Fibroblast of skin of right biceps (primary cell): ENCODE measurements around the gene CLIC4.

Source experiments
- DNase-seq: peaks from one replicate; pipeline ENCODE4 v3.0.0-alpha.2; 2013

Gene CLIC4

DNA sequence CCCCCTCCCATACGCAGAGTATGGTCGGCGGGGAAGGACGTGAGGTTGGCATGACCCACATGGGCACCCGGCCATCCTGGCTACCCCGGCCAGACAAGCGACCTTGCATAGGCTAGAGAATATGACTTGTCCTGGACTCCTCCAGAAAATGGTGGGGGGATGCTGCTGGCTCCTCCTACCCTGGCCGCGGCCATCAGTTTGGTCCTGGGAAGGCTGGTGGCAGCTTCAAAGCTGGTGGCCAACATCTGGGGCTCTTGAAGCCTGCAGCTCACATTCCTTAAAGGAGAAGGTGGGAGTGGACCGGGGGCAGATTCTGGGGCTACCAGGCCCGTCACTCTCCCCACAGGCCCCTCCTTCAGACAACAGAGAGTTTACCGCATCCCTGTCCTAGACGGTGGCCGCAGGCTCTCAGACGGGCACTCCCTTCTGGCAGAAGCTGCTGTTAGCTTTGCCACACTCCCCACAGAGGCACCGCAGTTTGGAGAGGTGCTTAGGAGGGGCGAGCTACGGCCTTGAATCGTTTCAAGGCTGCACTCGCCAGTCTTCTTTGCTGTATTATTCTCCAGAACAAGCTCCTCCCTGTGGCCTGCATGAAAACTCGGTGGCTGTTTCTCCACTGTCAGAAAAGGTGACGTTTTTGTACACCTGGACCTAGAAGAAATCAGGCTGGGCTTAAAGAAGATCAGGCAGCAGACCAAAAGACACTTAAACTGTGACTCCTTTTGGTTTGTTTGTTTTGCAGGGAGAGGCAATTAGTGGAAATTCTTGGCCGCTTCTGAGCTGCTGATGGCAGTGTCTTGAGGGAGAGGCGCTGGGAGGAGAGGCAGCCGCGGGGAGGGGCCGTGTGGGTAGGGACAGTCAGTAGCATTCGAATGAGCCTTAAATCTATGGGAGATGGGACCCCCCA is 116.8 kb downstream of the CLIC4 start:
- peak; percentile 19 for DNase-seq

DNA sequence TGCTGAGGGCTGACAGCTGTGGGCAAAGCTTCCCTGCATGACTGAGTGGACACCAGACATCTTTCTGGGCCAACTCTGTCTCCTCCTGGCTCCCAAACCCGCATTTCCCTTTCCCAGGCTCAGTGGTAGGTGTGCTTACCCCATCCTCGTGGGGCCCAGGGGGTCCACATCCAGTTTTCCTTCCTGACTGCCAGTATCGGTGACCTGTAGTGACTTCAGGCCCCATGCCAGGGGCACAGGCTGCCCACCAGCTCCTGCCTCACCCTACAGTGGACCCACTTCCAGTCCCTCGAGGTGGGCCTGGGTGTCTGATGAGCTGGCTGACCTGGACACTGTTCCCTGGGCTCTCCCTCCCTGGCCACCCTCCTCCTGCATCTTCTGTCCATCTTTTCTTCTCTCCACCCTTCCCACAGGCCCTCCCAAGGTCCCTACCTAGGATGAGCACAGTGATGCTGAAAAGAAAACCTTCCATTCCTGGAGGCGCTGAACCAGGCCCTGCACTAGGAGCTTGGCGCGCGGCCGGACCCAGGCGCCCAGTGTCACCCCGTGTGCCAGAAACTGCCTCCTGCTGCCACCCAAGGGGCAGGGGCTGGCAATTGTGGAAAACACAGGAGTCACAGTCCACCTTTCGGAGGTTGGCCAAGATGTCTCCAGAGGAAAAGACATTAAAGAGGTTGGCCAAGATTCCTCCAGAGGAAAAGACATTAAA is 117.7 kb downstream of the CLIC4 start:
- DNase-seq, result no peak

DNA sequence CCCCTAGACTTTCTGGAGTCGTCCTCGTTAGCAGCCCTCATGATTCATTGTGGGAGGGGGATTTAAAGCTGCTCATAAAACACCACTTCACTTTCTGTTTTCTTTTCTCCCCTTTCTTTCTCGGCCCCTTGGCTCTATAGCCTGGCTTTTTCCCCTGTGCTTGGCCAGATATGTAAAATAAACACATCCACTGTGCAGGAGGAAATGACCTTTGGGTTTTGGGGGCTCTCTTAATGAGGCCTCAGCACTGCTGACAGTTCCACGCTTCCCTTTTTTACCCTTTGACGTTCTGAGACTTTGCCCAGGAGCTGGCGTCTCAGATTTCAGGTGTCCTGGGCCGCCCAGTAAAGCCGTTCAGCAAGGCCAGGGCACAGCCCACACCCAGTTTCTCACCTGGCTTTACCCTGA is 119.1 kb downstream of the CLIC4 start:
- no peak for DNase-seq

DNA sequence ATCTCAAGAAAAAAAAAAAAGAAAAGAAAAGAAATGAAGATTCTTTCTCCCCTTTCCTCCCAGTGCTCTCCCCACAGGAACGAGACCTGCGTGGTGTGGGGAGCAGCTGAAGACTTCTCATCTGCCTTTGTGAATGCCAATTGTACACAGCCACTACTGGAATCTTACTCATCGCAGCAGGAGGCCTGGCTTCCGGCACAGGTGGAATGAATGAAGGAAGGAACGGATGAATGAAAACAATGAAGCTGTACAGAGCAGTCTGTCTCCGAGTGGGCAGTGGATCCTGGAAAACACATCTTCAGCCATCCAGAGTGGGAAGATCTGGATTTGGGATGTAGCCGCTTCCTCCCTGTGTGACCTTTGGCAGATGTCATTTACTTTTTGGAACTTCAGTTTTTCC is 119.9 kb downstream of the CLIC4 start:
- DNase-seq, result no peak

DNA sequence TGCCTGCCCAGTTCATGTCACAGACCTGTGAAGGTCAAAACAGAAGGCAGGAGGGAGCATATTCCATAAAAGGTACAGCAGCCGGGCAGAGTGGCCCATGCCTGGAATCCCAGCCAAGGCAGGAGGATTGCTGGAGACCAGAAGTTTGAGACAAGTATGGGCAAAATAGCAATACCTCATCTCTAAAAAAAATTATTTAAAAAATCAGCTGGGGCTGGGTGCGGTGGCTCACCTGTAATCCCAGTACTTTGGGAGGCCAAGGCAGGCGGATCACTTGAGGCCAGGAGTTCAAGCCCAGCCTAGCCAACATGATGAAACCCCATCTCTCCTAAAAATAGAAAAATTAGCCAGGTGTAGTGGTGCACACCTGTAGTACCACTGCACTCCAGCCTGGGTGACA is 120.3 kb downstream of the CLIC4 start:
- DNase-seq, result no peak

DNA sequence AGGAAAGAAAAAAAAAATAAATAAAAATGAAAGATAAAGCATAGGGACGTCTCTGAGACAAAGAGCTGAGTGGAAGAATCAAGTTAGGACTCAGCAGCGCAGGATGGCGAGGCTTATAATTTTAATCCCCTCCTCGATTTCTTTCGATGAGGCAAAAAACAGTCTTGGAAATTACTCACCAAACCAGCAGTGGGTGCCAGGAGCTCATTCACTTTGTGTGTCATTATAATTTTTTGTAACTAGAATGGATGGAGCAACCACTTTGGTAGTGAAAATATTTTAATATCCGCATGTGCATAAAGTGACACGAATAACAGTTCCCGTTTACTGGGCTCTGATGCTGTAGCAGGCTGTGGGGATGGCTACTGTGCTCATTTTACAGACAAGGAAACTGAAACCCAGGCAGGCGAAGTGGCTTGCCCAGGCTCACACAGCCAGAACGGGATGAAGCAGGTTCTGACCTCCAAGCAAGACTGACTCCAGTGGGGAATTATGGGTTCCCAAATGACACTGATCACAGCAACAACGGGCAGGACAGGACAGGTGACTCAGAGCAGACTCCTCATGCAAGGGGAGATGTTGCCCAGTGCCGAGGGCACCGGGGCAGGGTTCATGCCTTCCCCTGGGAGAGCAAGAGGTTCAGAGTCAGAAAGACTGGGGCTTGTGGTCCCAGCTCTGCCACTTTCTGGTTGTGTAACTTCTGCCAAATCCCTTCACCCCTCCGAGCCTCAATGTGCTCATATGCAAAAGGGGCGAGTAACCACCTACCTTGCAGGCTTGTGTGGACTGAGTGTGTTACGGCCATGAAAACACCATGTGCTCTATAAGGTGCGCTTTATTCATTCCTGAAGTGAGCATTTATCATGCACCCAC is 121.2 kb downstream of the CLIC4 start:
- DNase-seq, result no peak

DNA sequence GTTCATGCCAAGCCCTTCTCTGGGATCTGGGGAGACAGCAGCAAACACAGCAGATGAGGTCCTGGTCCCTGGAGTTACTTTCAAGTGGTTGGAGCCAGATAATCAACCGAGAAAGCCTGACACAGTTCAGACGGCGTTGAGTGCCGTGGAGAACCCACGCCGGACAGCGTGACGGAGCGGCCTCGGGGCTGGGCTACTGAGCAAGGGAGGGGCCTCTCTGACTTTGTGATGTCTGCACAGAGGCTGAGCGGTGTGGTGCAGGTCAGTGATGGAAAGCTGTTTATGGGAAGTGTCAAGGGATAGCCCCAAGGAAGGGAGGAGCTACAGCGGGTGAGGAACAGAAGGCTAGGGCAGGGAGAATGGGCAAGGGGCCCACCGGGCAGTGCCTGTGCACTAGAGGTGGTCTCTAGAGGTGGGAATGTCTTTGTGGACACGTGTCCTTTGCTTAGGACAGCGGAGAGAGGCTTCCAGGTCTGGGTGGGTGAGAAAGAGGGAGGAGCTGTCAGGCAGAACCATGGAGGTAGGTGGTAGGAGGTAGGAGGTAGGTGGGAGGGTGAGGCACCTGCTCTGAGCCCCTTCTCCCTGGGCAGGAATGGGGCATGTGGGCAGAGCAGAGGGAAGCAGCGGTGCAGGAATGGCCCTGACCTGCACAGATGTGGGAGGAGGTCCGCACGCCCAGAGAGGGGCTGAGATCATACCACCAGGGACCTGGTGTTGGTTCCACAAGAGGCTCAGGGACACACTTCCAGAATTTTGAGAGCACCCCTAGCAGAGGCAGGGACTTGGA is 122.0 kb downstream of the CLIC4 start:
- DNase-seq, result no peak

DNA sequence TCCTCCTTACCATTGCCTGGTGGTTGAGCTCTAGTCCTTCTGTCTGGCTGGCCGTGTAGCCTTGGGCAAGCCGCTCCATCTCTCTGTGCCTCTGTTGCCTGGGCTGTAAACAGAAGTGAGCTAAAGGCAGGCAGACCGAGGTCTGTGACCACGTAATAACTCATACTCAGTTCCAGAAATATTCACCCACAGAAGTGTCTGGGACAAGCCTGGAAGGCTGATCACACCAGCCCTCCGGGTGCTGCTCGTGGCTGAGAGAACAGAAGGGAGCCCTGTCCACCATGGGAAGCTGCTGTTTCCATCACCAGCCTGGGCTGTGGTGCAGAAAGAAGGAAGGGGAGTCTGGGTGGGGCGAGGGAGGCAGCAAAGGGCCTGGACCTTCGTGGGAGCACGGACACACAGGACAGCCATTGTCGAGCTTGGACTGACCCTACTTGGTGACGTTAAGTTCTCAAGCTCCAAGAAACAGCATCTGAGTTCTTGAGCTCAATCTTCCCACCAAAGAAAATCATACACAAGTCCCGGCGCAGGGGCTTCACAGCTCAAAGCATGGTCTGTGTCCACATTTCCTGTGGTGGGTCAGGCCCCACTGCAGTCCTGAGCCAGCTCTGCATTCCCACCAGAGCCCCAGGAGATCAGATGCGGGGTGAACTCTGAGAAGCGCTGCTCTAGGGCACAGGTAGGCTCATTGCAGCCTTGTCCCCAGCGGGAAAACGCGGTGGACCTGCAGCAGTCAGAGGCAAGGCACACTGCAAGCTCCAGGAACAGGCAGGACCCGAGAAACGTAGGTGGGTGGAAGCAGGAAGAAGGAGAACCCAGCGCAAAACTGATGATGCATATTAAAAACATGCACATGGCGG is 123.0 kb downstream of the CLIC4 start:
- DNase-seq, result no peak

DNA sequence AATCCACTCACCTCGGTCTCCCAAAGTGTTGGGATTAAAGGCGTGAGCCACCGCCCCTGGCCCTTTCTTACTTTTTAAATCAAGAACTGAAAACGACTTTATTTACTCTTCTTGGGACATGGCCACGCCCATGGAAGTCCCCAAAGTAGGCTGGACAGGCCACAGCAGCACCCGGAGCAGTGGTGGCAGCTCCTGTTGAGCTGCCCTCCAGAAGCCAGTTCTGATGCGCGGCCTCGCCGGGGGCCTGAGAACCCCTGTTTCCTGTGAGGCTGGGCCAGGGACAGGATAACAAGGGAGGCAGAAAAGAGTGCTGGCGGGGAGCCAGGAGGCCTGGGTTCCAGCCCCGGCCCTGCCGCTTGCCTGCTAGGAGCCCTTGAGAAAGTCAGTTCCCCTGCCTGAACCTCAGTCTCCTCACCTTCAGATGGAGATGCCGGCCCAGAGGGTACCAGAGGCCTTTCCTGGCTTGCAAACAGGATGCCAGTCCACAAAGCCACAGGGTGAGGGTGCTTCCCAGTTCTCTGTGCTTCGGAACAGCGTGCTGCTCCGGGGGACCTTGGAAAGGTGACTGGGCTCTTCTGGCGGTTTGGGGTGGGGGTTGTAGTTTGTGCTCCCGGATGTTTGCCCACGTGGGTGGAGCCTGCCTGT is 125.4 kb downstream of the CLIC4 start:
- no peak for DNase-seq

DNA sequence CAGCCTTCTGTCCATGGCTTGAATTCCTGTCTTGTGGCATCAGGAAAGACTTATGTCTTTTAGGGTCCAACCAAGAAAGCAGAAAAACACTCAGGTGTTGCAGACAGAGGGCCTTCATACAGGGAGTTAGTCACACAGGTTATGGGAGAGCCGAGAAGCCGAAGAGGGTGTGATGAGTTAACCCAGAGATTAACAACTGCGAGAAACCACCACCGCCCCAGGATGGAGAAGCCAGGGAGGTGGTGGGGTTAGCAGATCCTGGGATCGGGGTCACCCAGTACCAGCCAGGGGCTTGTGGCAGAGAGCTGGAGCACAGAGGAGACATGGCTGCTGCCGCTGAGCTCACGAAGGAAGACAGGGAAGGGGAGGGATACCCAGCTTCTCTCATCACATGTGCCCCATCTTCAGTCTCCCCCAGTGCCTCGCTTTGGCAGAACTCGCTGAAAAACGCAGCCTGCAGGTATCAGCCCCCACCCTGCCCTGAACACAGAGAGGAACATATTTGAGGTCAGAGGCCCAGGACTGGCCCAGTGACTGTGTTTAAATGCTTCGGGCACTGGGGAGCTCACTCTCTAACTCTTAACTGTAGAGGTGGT is 126.2 kb downstream of the CLIC4 start:
- no peak for DNase-seq

DNA sequence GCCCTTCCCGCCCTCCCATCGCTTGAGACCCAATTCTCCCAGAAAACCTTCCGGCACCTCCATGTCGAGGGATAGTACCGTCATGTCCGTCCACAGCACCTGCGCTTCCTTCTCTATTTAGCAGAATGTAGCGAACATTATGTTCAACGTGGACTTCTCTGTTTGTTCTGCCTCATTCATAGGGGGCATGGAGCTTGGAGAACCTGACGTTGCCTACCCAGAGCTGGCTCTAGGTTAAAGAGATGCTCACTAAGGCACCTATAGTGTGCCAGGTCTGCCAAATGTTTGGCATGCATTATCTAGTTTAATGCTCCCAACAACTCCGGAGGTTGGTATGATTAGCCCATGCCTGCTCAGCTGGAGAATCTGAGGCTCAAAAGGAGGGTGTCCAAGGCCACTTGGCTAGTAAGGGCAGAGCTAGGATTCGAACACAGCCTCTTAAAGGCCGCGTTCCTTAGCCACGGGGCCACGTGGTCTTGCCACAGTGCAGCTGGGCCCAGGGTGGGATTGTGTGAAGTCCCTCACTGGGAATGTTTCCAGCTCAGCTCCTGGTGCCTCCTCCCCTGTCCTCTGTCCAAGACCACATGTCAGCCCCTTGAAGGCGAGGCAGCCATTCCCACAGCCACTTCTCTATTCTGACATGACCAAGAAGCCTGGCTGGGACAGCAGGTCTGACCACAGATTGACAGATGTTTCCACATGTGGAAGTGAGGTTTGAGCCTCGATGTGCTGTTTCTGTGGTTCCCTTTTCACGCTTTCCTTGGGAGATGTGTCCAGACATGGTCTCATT is 127.0 kb downstream of the CLIC4 start:
- no peak for DNase-seq

DNA sequence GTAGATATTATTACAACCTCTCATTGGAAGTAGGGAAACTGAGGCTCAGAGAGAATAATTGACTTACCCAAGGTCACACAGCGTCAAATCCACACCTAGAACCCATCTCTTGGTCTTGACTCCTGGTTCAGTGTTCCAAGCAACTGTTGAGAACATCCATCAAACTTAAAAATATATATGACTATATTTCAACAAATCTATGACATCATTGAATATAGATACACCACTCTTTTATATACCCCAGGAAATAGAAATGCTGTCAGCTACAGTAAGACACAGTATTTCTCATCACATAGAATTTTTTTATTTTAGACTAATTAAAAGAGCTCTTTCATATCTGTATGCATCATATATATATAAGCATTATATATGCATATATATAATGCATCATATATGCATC is 127.9 kb downstream of the CLIC4 start:
- no peak for DNase-seq

DNA sequence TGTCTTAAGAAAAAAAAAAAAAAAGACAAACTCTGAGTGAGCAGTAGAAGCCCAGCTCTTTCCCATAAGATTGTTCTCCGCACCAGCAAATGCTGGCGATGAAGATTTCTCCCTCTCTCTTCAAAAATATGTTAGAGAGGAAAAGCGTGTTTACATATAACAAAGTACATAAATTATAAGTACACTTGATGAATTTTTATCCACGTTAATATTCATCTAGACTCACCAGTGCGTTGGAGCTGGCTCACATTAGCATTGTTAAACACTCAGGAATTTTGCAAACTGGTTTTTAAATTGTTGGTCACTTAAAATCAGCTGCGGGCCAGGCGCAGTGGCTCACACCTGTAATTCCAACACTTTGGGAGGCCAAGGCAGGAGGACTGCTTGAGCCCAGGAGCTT is 128.8 kb downstream of the CLIC4 start:
- DNase-seq, result no peak

DNA sequence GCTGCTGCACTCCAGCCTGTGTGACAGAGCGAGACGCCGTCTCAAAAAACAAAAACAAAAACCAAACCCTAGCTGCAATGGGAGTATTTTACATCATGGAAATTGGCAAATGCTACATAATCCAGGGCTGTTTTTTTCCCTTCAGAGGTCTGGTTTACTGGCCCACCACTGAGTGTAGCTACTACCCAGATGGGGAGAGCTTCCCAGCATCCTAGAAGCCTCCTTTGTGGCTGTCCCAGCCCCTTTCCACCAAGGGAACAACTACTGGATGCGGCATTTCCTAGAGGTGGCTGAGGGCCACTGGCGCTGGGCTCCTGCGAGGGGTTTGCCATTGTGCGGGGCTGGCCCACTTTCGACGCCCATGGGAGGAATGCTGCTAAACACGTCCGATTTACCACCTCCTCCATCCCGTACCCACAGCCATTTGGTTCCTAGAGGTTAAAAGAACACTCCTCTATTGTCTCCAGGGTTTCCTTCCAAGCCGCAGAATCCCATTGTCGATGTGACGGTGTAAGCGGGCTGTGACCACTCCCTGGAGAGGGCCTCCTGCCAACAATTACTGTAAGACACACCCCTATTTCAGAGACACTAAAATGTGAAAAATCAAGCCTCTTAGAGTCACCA is 129.5 kb downstream of the CLIC4 start:
- DNase-seq, result no peak

DNA sequence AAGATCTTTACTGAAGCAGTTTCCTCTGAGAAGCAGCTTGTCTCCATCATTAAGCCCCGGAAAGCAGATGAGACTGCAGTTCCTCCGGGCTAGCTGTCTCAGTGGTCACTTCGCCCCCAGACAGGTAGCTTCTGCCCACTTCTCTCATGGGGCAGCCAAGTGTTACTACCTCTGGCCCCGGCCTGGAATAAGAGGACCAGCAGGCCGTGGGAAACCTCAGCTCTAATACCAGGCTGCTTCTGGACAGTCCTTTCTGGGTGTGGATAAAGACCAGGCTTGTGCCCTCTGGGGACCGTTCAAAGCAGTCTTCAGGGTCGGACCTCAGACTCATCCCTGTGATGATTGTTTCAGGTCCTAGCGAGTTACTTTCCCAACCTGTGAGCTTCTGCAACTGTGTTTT is 130.0 kb downstream of the CLIC4 start:
- DNase-seq, result no peak

DNA sequence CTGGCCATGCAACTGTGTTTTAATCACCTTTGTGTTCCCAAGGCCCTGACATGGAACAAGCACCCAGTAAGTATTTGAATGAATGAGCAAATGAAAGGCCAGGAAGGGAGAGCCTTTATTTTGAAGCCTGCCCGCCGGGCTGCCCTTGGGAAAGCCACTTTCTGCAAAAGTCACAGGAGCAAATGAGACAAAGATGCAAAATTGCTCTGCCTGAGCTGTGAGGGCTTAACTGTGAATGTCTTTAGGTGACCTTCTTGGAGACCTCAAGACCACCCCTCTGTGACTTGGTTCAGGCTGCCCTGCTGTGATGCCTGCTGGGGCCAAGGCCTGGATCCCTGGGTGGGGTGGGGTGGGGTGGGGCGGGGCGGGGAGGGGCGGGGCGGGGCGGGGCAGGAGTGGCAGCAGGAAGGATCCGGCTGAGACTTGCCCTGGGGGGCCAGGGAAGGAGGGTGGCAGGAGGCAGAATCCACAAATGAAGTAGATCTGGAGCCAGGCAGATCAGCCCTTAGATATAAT is 130.8 kb downstream of the CLIC4 start:
- DNase-seq, result no peak

DNA sequence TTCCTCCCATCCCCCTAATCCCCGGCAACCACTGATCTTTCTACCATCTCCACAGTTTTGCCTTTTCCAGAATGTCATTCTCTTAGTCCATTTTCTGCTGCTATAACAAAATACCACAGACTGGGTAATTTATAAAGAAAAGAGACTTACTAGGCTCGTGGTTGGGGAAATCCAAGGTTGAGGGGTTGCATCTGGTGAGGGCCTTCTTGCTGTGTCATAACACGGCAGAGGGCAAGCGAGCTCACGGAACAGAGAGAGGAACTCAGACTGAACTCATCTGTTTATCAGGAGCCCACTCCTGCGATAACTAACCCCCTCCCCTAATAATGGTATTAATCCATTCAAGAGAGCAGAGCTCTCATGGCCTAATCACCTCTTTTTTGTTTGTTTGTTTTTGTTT is 132.8 kb downstream of the CLIC4 start:
- no peak for DNase-seq

DNA sequence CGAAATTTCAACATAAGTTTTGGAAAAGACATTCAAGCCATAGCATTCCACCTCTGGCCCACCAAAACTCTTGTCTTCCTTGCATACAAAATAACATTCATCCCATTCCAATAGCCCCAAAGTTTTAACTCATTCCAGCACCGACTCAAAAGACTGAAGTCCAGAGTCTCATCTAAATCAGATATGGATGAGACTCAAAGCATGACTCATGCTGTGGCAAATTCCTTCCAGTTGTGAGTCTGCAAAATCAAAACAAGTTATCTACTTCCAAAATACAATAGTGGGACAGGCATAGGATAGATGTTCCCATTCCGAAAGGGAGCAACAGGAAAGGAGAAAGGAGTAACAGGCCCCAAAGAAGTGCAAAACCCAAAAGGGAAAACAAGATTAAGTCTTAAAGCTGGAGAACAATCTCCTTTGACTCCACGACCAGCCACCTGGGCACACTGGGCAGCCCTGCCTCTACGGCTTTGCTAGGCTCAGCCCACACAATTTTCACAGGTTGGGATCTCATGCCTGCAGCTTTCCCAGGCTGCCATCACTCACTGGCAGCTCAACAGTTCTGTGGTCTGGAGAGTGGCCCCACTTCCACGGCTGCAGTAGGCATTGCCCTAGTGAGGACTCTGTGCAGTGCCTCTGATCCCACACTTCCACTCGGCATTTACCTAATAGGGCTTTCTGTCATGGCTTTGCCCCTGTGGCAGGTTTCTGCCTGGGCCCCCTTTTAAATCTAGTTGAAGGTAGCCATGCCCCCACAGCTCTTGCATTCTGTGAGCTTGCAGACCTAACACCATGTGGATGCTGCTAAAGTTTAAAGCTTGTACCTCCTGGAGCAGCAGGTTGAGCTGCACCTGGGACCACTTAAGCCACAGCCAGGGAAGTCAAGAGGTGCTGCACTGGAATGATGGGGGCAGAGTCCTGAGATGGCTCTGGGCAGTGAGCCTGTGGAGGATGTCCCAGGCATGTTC is 133.8 kb downstream of the CLIC4 start:
- peak; percentile 81 for DNase-seq
